RKO (cell line): ENCODE measurements around the gene TLE3.

ENCODE experiments used
- DNase-seq: peaks from one replicate; pipeline ENCODE4 v3.0.0-alpha.2; 2016; ENCODE audit warnings: low spot score

Gene TLE3

DNA sequence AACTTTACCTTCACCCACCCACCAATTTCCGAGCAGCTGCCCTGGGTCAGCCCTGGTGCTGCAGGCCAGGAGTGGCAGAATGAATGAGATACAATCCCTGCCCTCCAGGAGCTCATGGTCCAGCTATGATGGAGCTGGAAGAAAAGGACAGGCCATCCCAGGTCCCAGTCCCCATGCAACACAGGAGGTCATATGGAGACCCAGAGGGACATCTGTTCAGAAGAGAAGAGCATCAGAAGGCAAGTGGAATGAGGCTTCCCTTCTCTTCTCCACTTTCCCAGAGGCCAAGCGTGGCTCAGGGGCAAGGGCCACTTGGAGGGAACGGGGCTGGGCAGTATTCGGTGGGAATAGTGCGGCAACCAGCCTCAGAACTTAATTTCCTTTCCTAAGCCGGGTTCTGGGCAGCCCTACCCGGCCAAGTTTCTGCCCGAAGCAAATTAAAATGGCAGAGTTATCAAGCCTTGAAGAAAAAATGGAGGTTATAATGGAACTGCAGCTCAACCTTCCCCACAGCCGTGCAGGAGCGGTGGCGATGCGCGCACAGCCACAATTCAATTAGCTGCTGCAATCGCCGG lies 35.9 kb downstream of the TLE3 start:
- no peak for DNase-seq

DNA sequence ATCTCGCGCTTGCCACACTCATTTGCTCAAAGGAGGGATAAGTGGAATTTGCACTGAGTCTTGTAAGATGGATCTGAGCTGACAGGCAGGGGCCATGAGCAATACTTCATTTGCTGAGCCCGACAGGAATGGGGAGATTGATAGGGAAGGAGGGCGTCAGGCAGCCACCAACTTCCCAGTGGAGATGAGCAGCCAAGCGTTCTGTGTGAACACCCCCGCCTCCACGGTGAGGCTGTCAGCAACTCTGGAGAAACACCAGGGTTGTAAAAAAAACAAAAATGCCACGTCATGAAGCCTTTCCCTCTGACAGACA lies 36.8 kb downstream of the TLE3 start:
- DNase-seq, result no peak

DNA sequence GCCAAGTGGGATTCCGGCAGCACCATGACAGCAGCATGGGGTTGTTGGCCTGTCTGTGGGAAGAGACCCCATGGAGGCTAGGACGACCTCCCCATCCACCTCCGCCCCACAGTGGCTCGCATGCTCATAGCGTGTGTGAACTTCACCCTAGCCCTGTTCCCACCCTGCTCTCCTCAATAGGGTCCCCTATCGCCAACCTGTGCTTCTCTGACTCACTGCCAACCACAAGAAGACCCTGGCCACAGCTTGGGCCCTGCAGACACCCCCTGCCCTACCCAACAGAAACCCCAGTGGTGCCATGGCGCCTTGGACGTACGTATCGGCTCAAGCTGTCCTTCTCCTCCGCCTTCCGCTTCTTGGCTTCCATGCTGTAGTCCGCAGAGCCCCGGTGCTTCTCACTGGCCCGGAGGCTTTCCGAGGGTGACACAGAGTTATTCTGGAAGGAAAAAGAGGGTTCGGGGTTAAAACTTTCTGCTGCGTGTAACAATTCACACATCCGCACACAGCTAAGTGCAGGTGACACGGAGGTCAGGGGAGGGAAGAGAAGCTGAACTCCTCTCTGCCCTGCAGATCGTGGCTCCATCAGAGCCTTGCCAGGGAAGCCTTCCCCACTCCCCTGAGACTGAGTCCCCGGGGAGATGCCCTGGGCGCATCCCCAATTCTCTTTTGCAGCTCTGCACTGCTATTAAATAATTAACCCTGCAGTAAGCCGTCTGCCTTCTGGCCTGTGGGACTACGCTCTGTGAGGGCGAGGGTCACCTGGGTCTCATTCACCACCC lies 37.3 kb downstream of the TLE3 start:
- no peak for DNase-seq

DNA sequence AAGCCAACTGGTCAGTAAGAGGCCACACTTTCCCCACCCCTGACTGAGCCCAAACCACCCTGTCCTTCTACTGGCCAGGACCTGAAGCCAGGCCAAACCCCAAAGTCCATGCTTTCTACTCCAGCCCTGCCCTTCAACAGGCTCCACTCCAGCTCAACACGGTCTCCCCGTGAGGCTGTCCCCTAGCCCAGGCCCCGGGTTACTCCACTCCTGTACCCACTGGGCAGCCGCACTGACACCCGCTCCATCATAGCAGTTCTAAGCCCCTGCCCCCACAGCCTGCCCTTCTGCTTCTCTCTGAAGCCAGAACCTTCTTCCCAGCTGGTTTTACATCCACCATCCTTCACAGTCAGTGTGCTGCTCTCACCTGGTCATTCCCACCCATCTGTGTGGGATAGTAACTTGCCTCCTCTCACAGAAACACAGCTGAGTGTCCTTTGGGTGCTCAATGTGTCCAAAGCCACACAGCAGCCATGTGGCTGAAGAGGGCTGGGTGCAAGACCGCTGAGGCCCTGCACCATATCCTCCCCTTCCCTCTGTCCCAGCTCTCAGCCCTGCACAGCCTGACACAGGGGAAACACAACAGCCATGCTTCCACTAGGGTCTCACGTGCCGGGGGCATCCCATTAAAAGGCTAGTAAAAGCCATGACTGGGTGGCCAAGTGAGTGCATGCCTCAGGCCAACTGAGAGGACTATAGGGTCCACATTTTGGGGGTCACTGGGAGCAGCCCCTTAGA lies 38.1 kb downstream of the TLE3 start:
- DNase-seq, result no peak

DNA sequence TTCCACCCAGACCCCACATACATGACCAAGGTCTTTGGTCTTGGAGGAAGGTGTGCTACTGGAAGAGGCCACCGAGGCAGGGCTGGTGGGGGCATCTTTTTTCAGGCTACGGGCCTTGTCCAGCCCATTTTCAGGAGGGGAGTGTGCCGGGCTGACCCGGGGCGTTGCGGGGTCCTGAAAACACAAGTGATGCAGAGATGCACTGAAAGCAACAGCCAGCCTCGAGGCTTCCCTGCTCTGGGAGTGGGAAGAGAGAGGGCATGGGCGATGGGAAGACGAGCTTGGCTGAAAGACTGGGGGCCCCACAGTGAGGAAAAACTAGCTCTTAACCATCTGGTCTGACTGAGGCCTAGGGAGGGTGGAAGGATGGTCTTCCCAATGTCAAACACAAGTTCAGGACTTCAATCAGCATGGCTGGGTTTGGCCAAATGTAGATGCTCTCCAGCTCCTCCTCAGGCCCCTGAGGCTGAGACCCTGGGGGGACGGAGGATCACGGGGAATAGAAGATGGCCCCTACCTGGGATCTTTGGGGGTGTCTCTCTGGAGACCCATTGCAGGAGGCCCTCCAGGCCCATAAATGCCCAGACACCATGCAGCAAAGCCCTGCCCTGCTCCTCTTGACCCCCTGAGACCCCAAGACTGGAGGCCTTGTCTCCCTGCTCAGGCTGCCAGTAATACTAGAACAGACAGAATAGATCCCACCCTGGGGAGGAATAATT lies 38.9 kb downstream of the TLE3 start:
- DNase-seq, result no peak

DNA sequence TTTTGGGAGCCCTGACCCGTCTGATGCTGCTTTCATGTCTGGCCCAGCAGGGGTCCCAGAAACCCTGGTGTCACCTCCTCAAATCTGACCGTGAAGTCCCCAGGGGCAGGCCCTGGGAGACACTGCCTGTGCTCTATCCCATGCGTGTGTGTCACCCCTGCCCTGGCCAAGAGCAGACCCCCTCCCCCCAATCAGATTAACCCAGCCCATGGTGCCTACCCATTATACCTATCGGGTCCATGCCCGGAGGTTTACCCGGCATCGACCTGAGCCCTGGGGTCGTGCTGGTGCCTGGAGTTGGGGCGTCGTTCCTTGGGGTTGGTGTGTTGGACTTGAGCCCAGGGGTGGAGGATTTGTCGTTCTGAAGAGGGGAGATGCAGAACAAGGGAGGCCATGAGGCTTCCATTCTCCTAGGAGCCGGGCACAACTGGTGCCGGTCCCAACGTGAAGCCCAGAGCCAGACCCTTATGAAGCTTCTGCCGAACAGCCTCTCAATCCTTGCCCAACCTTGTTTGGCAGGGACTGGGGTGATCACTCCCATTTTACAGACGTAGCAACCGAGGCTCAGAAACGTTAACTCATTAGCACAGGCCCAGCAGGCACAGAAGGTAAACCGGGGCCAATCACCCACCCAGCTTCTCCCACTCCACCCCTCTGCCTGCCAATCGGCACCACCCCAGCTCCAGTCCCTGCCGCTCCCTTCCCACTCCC lies 39.6 kb downstream of the TLE3 start:
- no peak for DNase-seq

DNA sequence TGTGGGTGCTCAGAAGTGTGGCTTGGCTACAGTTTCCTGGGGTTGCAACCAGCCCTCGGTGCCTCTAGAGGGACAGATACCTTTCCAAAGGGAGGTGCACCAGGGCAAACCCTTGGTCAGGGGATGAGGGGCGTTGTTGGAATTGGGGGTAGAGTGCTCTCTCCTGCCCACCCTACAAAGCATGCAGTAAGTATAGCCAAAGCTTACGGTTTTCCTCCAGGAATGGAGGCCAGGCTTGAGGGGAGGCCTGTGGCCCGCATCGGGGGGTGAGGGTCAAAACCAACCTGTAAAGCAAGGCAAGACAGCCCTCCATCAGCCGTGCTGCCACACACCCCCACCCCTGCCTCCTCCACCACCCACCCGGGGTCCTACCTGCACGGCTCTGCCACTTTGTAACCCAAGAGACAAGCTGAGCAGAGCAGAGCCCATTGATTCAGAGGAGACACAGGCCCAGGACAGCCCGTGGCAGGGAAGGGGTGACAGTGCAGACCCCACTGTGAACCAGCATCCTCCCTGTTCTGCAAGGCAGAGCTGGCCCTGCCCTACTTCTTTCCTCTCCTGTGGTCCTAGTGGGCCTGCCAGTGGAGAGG lies 41.5 kb downstream of the TLE3 start:
- no peak for DNase-seq

DNA sequence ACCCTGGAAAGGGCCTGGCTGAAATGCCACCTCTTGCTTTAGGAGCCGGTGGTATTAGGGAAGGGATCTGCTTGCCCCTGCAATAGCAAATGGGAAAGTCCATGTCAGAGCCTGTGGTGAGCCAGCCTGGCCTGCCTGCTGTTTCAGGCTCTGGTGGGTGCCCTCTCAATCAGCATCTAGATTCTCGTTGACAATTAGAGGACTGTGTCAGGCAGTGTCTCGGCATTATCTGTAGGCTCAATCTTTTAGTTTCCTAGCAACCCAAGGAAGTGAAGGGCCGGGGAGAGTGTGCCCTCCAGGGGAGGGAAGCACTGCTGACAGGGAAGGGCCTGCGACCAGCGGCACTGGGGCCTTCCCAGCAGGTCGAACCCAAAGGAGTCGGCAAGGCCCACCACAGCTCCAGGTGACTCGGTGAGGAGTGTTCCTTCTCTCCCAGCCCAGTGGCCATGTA lies 42.1 kb downstream of the TLE3 start:
- DNase-seq, result no peak

DNA sequence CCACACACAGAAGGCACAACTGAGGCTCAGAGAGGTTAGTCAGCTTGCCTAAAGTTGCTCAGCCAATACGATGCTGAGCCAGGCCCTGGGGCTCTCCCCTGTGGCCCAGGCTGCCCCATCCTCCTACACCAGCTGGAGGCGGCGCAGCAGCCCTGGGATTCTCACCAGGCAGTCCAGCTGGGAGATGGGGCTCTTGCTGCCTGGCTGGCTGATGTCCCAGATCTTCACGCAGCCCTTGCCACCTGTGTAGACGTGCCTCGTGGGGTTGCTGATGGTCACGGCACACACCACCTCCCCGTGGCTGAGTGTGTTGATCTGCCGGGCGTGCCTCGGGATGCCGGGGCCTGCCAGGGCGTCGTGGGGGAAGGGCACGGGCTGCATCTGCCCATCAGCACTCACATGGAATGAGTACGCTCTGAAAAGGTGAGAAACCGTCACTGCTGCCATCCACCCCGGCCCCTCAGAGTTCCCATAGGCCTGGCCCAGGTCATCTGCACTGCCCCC lies 42.8 kb downstream of the TLE3 start:
- no peak for DNase-seq

DNA sequence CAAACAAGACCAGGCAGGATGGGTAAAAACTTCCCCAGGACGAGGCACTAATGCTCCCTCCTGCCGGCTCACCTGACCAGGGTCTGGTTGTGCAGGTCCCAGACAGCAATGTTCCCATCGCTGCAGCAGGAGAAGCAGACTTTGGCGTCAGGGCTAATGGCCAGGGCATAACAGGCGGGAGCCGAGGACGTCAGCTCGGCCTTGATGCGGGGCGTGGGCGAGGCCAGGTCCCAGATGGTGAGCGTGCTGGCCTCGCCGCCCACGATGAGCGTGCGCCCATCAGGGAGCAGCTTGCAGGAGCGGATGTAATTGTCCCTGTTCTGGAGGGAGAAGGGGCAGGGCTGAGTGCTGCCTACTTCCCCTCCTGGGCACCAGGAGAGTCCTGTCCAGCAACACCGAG lies 43.4 kb downstream of the TLE3 start:
- DNase-seq, result no peak

DNA sequence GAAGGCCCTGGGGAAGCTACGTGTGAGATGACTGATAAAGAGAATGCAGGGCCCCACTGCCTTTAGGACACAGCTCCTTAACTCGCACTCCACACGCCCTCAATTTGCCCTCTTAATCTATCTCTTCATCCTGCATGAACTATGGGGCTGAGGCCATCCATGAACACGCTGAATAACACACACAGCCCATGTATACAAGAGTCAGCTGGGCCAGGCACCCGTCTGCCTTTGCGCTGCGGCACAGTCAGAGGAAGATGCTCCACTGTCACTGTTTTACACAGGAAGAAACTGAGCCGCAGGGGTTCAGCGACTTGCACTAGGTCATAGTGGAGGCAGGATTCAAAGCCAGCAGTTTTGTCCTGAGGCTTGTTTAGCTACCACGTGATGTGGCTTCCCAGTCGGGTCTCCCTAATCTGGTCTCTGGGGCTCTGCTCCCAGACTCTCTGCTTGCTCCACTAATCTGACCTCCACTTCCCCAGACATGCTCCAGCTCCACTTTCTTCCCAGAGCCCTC lies 43.9 kb downstream of the TLE3 start:
- DNase-seq, result no peak

DNA sequence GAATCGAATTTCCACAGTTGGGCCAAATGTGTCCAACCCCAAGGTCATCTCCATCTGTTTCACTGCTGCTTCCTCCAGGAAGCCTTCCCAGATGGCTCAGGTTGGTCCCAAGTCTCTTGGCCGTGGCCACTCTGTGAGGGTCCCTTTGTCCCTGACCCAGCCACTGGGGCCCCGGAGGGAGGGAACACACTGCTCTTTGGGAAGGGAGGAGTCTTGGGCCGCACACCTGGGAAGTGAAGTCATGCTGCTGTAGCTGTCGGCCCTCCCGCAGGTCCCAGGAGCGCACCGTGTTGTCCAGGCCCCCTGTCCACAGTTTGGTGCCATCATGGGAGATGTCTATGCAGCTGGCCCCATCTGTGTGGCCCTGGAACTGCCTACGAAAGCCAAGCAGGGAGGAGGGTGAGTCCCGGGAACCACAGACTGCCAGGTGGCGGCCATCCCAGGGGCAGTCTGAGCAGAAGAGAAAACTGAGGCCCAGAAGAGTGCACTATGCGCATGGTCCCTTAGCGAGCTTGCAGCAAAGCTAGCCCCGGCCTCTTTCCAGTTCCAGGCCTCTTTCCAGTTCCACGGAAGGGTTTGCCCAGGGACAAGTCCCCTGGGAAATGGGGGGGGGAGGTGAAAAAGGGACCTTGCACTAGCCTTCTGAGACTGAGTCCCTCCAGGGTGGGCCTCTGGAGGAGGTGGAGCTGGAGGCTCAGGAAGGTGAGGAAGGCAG lies 44.6 kb downstream of the TLE3 start:
- DNase-seq, result no peak

DNA sequence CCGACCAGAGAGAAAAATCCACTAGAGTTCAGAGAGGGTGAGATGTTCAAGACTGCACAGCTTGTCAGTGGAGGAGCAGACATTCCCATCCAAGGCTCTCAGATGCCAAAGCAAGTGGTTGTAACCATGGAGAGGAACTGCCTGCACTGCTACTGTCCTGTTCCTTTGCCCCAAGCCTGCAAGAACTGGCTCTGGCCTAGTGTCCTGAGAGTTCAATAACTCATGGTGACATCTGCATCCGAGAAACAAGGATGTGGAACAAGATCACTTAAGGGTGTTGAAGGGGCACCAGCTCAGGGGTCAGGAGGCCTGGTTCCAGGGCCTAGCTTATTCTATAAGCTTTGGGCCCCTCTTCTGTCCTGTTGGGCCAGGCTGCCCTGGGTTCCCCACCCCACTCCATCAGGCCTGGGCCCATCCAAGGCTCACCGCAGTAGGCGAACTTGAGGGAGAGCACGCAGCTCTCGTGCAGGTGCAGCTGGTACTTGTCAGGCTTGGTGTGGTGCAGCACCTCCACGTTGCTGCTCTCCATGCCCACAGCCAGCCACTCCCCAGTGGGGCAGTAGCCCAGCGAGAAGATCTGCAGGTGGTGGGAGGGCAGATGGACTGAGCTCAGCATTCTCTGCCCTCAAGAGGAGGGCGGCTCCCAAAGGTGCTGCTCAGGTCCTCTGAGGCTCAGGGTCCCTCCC lies 45.6 kb downstream of the TLE3 start:
- no peak for DNase-seq

DNA sequence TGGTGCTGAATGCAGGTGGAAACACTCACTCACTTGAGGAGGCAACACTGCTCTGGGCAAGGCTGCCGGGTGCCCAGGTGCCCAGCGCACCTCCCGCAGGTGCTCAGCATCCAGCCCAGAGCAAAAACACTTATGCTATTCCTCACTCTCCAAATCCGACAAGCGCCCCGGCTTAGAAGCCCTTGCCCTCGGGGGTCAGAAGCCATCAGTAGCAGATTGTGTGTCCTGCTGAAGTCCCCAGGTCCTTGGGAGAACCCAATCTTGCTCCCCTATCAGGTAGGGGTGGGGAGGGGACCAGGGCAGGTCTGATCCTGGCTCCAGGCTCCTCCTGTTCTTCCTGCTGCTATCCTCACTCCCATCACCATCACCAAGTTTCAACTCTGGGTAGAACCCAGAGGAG lies 46.7 kb downstream of the TLE3 start:
- DNase-seq, result no peak

DNA sequence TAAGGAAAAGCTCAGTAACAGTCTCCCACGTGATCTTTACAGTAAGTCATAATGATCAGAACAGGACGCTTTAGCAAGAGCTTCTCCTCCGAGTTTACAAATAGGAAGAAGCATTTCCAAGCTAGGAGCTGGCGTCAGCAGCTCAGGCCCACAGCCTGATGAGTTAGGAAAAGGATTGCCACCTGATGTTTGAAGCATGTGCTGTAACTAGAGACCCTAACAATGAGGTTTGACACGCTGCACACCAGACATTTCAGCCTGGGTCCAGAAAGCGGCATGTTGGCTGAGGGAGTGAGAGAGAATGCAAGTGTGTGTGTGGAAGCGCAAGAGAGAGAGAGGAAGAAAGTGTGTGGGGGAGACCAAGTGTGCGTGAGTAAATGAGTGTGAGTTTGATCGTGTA lies 47.3 kb downstream of the TLE3 start:
- DNase-seq, result no peak

DNA sequence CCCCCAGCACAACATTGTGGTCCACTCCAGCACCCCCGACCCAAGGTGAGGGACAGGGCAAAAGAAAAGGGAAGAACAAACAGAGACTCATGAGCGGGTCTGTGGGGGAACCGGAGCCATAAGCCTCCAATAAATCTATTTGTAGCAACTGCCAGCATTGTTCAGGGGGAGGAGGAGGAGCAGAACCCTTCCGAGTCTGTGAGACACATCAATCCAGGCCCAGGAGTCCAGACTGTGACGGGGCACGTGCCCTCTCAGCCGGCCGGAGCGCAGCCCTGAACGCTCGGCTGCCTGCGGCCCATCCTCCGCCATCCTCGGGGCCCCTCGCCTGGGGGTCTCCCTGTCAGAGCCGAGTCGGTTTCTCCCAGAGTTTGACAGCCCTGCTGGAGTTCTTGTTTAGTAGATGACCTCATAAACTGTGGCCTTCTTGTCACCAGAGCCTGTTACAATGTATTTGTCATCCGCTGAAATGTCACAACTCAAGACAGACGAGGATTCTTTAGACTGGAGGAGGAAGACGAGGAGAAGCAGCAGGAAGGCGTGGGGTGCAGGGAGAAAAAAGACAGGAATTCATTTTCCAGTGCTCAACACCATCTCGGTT lies 47.9 kb downstream of the TLE3 start:
- no peak for DNase-seq

DNA sequence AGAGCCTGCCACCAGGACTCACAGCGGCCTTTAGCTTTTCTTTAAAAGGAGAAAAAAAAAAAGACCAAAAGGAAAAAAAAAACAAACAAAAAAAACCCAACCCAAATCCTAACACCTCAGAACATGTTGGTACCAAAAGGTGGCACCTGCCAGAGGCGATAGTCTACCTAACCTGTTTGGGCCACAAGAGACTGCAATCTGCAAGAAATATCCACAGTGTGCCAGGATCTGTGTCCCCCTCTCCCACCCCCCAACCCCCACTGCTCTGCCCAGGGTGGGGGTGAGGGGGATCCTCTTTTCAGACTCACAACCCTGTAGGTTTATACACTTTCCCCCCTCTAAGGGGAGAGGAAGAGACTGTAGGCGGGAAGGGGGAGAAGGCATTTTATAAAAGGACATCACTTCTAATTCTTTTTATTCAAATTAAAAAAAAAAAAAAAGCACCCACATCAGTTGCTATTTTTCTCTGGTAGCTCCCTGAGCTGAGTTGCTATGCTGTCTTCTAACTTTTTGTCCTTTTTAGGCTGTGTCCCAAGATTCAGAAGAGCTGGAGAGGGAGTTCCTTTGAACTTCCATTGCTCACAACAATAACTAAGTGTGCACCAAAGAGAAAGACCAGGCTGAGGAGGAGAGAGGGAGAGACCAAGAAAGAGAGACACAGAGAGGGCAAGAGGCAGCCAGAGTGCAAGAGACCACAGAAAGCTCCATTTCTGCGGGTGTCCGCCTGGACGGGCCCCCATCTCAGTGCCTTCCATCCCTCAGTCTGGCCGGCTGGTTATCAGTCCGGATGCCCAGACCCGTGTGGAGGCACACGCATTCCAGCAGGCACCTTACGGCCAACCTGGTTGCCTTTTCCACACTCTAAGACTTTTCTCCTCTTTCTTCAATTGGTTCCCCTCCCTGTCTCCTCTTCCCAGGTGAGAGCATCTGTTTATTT lies 48.9 kb downstream of the TLE3 start:
- no peak for DNase-seq

DNA sequence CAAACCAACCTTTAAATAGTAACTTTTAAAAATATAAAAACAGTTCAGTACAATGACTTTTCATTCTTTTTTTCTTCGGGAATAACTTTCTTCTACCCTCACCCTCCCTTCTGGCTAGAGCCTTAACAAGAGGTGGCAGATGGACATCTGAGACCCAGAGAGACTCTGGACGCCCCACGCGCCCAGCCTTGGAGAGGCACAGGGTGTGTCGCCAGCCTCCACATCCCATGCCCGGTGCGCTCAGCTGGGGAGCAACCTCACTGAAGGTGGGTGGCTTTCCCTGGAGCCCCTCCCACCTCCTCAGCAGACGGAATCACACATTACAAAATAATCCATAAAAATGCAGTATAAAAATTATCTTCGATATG lies 49.5 kb downstream of the TLE3 start:
- DNase-seq, result no peak
